H1 (cell line): Measurements from ENCODE around the gene SHISA9. TPM values are rescaled to one million over a fixed set of nuclear protein-coding genes. Genes with fewer than 3 reads are reported as not detected.

ENCODE experiments used
- CEBPB ChIP-seq: IDR thresholded peaks from 2 replicates; pipeline ENCODE4 v1.6.1; 2012; ENCODE audit warnings: low read depth, low read length
- EGR1 ChIP-seq: IDR thresholded peaks from 2 replicates; pipeline ENCODE4 v1.6.1; 2011; ENCODE audit warnings: low read depth, low read length, borderline replicate concordance
- NRF1 ChIP-seq: IDR thresholded peaks from 2 replicates; pipeline ENCODE4 v1.6.1; 2011; ENCODE audit warnings: mild to moderate bottlenecking, low read depth, low read length, improper control_type of control experiment
- RAD21 ChIP-seq, 2 experiments: IDR thresholded peaks in 1 of 2; conservative IDR thresholded peaks in 1 of 2; 2 replicates each; pipeline ENCODE4 v1.6.1; 2011; ENCODE audit warnings: low read depth in 2 of 2, low read length in 2 of 2, improper control_type of control experiment in 1 of 2, inconsistent platforms in 1 of 2, mild to moderate bottlenecking in 1 of 2, moderate library complexity in 1 of 2
- SIX5 ChIP-seq: IDR thresholded peaks from 2 replicates; pipeline ENCODE4 v1.6.1; 2011; ENCODE audit warnings: mild to moderate bottlenecking, low read depth, low read length
- SP1 ChIP-seq: IDR thresholded peaks from 2 replicates; pipeline ENCODE4 v1.6.1; 2011; ENCODE audit warnings: low read depth, low read length
- SP4 ChIP-seq: IDR thresholded peaks from 2 replicates; pipeline ENCODE4 v1.6.1; 2012; ENCODE audit warnings: low read length, inconsistent platforms
- SRF ChIP-seq: IDR thresholded peaks from 2 replicates; pipeline ENCODE4 v1.6.1; 2011; ENCODE audit warnings: mild to moderate bottlenecking, low read depth, low read length, moderate library complexity
- polyA plus RNA-seq, 7 experiments: library from polyadenylated mRNA; depleted of rRNA in 3 of 7; stranded (reverse) in 5 of 7; unstranded in 2 of 7; fragments of >200 nt in 5 of 7; fragments of 200-250 nt in 2 of 7; gene quantifications; 1 replicate in 5 of 7; 2 replicates in 1 of 7; 4 replicates in 1 of 7; pipeline versions ENCODE4 v1.2.1 to v1.2.3, GENCODE V29; 2011 to 2013; ENCODE audit warnings: missing spikeins in 2 of 7, mixed read lengths in 2 of 7
- total RNA-seq: library from RNA; stranded (reverse); fragmentation: NEBNext Ultra II Directional; extraction: Animal tissue kit (Norgen Biotek cat#: 25700); gene quantifications from 2 replicates; pipeline ENCODE4 v1.2.1, GENCODE V29; 2021
- TF ChIP-seq, protein P1 (sequence below): fragments of 300-600 bp; sonication (generic); IDR thresholded peaks from 2 replicates; pipeline ENCODE4 v1.7.1; 2012; ENCODE audit warnings: low read length, moderate library complexity, mild to moderate bottlenecking, inconsistent platforms; ENCODE audit not compliant: insufficient replicate concordance
- TF ChIP-seq, protein P2 (sequence below), 3 experiments: IDR thresholded peaks; 1 replicate in 2 of 3; 2 replicates in 1 of 3; pipeline versions ENCODE4 v1.5.1 to v1.6.1; 2011; ENCODE audit warnings: low read length in 3 of 3, mild to moderate bottlenecking in 3 of 3, inconsistent platforms in 2 of 3, low read depth in 1 of 3, moderate library complexity in 1 of 3; ENCODE audit not compliant: insufficient read depth in 1 of 3; ENCODE audit errors: control extremely low read depth in 1 of 3

The SHISA9 gene
- total and polyA plus RNA-seq, 2 of the 8 experiments (the other 6 are each of a cell fraction or from before 2014, with no cell fraction given), result 25.6 to 39.8 TPM

DNA sequence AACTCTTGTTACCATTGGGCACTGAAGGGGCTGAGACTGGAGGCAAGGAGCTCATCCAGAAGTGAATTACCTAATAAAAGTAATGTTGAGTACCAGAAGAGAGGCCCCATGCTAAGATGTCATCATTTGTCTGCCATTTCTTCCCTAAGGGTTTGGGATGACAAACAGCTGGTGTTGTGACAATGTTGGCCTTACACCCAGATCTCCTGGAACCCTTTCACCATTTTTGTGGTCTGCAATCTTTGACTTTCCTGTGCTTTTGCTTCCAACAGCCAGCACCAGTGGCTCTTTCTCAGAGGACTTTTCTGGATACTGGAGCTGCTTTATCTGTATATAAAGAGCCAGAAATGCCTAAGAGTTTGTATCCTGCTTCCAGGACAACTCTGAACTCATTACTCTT is 84.1 kb downstream of the SHISA9 start (continued):
- TF ChIP-seq, protein P1, sequence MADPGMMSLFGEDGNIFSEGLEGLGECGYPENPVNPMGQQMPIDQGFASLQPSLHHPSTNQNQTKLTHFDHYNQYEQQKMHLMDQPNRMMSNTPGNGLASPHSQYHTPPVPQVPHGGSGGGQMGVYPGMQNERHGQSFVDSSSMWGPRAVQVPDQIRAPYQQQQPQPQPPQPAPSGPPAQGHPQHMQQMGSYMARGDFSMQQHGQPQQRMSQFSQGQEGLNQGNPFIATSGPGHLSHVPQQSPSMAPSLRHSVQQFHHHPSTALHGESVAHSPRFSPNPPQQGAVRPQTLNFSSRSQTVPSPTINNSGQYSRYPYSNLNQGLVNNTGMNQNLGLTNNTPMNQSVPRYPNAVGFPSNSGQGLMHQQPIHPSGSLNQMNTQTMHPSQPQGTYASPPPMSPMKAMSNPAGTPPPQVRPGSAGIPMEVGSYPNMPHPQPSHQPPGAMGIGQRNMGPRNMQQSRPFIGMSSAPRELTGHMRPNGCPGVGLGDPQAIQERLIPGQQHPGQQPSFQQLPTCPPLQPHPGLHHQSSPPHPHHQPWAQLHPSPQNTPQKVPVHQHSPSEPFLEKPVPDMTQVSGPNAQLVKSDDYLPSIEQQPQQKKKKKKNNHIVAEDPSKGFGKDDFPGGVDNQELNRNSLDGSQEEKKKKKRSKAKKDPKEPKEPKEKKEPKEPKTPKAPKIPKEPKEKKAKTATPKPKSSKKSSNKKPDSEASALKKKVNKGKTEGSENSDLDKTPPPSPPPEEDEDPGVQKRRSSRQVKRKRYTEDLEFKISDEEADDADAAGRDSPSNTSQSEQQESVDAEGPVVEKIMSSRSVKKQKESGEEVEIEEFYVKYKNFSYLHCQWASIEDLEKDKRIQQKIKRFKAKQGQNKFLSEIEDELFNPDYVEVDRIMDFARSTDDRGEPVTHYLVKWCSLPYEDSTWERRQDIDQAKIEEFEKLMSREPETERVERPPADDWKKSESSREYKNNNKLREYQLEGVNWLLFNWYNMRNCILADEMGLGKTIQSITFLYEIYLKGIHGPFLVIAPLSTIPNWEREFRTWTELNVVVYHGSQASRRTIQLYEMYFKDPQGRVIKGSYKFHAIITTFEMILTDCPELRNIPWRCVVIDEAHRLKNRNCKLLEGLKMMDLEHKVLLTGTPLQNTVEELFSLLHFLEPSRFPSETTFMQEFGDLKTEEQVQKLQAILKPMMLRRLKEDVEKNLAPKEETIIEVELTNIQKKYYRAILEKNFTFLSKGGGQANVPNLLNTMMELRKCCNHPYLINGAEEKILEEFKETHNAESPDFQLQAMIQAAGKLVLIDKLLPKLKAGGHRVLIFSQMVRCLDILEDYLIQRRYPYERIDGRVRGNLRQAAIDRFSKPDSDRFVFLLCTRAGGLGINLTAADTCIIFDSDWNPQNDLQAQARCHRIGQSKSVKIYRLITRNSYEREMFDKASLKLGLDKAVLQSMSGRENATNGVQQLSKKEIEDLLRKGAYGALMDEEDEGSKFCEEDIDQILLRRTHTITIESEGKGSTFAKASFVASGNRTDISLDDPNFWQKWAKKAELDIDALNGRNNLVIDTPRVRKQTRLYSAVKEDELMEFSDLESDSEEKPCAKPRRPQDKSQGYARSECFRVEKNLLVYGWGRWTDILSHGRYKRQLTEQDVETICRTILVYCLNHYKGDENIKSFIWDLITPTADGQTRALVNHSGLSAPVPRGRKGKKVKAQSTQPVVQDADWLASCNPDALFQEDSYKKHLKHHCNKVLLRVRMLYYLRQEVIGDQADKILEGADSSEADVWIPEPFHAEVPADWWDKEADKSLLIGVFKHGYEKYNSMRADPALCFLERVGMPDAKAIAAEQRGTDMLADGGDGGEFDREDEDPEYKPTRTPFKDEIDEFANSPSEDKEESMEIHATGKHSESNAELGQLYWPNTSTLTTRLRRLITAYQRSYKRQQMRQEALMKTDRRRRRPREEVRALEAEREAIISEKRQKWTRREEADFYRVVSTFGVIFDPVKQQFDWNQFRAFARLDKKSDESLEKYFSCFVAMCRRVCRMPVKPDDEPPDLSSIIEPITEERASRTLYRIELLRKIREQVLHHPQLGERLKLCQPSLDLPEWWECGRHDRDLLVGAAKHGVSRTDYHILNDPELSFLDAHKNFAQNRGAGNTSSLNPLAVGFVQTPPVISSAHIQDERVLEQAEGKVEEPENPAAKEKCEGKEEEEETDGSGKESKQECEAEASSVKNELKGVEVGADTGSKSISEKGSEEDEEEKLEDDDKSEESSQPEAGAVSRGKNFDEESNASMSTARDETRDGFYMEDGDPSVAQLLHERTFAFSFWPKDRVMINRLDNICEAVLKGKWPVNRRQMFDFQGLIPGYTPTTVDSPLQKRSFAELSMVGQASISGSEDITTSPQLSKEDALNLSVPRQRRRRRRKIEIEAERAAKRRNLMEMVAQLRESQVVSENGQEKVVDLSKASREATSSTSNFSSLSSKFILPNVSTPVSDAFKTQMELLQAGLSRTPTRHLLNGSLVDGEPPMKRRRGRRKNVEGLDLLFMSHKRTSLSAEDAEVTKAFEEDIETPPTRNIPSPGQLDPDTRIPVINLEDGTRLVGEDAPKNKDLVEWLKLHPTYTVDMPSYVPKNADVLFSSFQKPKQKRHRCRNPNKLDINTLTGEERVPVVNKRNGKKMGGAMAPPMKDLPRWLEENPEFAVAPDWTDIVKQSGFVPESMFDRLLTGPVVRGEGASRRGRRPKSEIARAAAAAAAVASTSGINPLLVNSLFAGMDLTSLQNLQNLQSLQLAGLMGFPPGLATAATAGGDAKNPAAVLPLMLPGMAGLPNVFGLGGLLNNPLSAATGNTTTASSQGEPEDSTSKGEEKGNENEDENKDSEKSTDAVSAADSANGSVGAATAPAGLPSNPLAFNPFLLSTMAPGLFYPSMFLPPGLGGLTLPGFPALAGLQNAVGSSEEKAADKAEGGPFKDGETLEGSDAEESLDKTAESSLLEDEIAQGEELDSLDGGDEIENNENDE, result no peak
- no peak for TF ChIP-seq SP1
- TF ChIP-seq SP4, result no peak
- no peak for TF ChIP-seq CEBPB
- TF ChIP-seq NRF1, result no peak
- TF ChIP-seq RAD21 (IDR thresholded peaks at IDR 0.05 in 1 of 2, conservative IDR thresholded peaks at IDR 0.05 in 1 of 2; ENCODE audit: low read depth in 2 of 2, low read length in 2 of 2), result no peak
- TF ChIP-seq SRF, result no peak
- no peak for TF ChIP-seq SIX5
- no peak for TF ChIP-seq EGR1
- TF ChIP-seq, protein P2, sequence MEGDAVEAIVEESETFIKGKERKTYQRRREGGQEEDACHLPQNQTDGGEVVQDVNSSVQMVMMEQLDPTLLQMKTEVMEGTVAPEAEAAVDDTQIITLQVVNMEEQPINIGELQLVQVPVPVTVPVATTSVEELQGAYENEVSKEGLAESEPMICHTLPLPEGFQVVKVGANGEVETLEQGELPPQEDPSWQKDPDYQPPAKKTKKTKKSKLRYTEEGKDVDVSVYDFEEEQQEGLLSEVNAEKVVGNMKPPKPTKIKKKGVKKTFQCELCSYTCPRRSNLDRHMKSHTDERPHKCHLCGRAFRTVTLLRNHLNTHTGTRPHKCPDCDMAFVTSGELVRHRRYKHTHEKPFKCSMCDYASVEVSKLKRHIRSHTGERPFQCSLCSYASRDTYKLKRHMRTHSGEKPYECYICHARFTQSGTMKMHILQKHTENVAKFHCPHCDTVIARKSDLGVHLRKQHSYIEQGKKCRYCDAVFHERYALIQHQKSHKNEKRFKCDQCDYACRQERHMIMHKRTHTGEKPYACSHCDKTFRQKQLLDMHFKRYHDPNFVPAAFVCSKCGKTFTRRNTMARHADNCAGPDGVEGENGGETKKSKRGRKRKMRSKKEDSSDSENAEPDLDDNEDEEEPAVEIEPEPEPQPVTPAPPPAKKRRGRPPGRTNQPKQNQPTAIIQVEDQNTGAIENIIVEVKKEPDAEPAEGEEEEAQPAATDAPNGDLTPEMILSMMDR (IDR thresholded peaks at IDR 0.05; ENCODE audit: control extremely low read depth in 1 of 3, insufficient read depth in 1 of 3, low read depth in 1 of 3, low read length in 3 of 3), result no peak
